HG02763 (cell line): ENCODE results near the gene SIPA1L3.

Experiments
- ATAC-seq: cut with Tn5 transposase; IDR thresholded peaks from one replicate; pipeline ENCODE4 v1.9.1; 2021; ENCODE audit warnings: mild to moderate bottlenecking, moderate library complexity; ENCODE audit not compliant: unreplicated experiment

Gene SIPA1L3

GRCh38 chr19:37994823-37995130 is 87.8 kb downstream of the SIPA1L3 start:
- ATAC-seq: no peak

GRCh38 chr19:37995346-37995745 is 88.3 kb downstream of the SIPA1L3 start:
- no peak for ATAC-seq

- no peak for ATAC-seq
Observed at GRCh38 chr19:37997911-37998344, 90.9 kb downstream of the SIPA1L3 start.

GRCh38 chr19:37998801-37999308 is 91.8 kb downstream of the SIPA1L3 start:
- no peak for ATAC-seq

- no peak for ATAC-seq
Observed at GRCh38 chr19:37999309-38000213, 92.6 kb downstream of the SIPA1L3 start.

GRCh38 chr19:38001158-38001781 is 94.3 kb downstream of the SIPA1L3 start:
- ATAC-seq: no peak

GRCh38 chr19:38003438-38004185 is 96.6 kb downstream of the SIPA1L3 start:
- no peak for ATAC-seq

- ATAC-seq: no peak
Observed at GRCh38 chr19:38004186-38004520, 97.1 kb downstream of the SIPA1L3 start.

- ATAC-seq: peak; percentile 78
Observed at GRCh38 chr19:38004521-38005223, 97.7 kb downstream of the SIPA1L3 start.

- ATAC-seq: no peak
Observed at GRCh38 chr19:38005224-38005614, 98.2 kb downstream of the SIPA1L3 start.

GRCh38 chr19:38006361-38007045 is 99.5 kb downstream of the SIPA1L3 start:
- ATAC-seq: no peak

- ATAC-seq: no peak
Observed at GRCh38 chr19:38009650-38010242, 102.7 kb downstream of the SIPA1L3 start.

GRCh38 chr19:38011426-38011825 is 104.4 kb downstream of the SIPA1L3 start:
- ATAC-seq: no peak

- no peak for ATAC-seq
Observed at GRCh38 chr19:38012290-38012689, 105.3 kb downstream of the SIPA1L3 start.

- no peak for ATAC-seq
Observed at GRCh38 chr19:38012944-38013343, 105.9 kb downstream of the SIPA1L3 start.

GRCh38 chr19:38013913-38014580 is 107.0 kb downstream of the SIPA1L3 start:
- no peak for ATAC-seq

- ATAC-seq: no peak
Observed at GRCh38 chr19:38015216-38015615, 108.2 kb downstream of the SIPA1L3 start.

GRCh38 chr19:38015761-38016160 is 108.8 kb downstream of the SIPA1L3 start:
- ATAC-seq: no peak

GRCh38 chr19:38017401-38018151 is 110.6 kb downstream of the SIPA1L3 start:
- no peak for ATAC-seq
